ENCODE results near the gene ZNF853. TPM values are rescaled to one million over a fixed set of nuclear protein-coding genes. Genes with fewer than 3 reads are reported as not detected.
"Not testable (repeated sequence)": the region's sequence is repeated elsewhere in the genome, so short reads cannot be mapped to it uniquely, and the experiment has no call there.

The ZNF853 gene
- total RNA-seq, 1 donor = under 0.01 TPM

DNA sequence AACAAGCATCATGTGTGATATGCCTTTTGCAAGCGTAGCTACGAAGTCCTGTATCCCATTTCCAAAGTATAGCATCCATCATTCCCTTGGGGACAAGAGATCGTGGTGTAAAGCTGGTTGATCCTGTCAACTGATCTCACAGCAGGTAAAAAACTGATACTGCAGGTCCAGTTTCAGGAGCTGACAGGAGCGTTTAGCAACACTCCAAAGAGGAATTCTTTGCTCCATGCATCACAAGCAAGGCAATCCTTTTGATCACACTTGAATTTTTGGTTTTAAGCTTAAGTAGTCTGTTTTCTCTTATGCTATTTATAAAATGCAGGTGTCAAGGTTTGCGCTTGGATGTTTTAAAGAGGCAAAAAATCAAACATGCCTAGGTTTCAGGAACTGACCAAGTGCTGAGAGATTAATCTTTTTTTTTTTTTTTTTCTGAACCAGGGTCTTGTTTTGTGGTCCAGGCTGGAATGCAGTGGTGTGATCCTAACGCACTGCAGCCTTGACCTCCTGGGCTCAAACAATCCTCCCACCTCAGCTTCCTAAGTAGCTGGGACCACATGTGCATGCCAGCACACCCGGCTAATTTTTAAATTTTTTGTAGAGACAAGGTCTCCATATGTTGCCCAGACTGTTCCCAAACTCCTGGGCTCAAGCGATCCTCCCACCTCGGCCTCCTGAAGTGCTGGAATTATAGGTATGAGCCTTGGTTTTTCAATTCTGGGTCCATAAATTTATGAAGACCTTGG is 40.0 kb upstream of the ZNF853 start:
- H3K27ac ChIP-seq (ENCODE audit: low read depth, low read length) = no peak overlapping the region
- no peaks in the 10 kb centered on the region for H3K79me2 ChIP-seq (ENCODE audit: insufficient read depth, low read length)
- peak; percentile 72 for DNase-seq (ENCODE audit: insufficient read length, low spot score, missing footprints)
- no peaks in the 10 kb centered on the region for H4K20me1 ChIP-seq (ENCODE audit: insufficient read depth, low read length)
- H3K4me3 ChIP-seq (ENCODE audit: insufficient read depth, low read length) = no peak overlapping the region
- TF ChIP-seq, protein P1, sequence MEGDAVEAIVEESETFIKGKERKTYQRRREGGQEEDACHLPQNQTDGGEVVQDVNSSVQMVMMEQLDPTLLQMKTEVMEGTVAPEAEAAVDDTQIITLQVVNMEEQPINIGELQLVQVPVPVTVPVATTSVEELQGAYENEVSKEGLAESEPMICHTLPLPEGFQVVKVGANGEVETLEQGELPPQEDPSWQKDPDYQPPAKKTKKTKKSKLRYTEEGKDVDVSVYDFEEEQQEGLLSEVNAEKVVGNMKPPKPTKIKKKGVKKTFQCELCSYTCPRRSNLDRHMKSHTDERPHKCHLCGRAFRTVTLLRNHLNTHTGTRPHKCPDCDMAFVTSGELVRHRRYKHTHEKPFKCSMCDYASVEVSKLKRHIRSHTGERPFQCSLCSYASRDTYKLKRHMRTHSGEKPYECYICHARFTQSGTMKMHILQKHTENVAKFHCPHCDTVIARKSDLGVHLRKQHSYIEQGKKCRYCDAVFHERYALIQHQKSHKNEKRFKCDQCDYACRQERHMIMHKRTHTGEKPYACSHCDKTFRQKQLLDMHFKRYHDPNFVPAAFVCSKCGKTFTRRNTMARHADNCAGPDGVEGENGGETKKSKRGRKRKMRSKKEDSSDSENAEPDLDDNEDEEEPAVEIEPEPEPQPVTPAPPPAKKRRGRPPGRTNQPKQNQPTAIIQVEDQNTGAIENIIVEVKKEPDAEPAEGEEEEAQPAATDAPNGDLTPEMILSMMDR (IDR thresholded peaks at IDR 0.05; ENCODE audit: extremely low read depth, low read depth, low read length) = no peak
- peaks cover 3% of the 10 kb centered on the region for H3K36me3 ChIP-seq (ENCODE audit: insufficient read depth, low read length)
- H3K4me1 ChIP-seq (ENCODE audit: insufficient read depth, low read length) = peaks cover 2% of the 10 kb centered on the region
- H3K9me3 ChIP-seq (ENCODE audit: low read depth, low read length) = no peaks in the 10 kb centered on the region
- no peak overlapping the region for H3K4me2 ChIP-seq (ENCODE audit: insufficient read depth, low read length)
- H3K27me3 ChIP-seq (ENCODE audit: insufficient read depth, low read length) = no peaks in the 10 kb centered on the region
- no peak overlapping the region for H2AFZ ChIP-seq (ENCODE audit: low read length)

DNA sequence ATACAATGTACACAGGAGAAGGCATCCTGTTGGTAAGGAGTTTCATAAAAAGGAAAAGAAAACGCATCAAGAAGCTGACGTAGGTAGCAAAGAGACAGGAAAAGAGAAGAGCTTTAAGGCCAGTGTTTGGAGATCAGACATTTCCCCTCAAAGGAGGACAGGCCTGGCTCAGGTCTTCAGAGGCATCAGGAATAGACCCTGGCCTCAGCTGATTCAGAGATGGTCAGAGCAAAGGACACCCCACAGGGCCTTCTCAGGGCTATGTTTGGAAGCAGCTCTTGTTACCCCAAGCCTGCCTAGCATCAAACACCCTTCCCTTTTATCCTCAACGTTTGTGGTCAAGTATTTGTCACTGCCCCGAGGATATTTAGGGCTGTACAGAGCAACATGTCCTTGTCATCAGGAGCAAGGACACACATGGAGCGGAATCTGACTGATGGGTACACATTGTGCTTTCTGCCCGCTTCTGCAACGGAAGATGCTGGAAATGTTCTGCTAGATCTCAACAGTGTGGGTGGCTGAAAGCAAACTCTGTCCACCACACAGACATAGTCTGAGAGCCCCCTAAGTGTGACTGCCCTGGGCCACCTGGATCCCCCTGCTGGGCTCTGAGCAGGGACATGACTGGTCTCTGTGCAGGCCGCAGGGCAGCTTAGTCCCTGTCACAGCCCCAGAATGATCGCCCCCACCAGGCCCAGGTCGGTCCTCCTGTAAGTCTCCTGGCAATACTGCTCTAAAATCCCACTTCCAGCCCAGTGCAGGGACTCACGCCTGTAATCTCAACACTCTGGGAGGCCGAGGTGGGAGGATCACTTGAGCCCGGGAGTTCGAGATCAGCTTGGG is 39.2 kb upstream of the ZNF853 start:
- Histone ChIP-seq H2AFZ (ENCODE audit: low read length) (no peak overlapping the region), H3K9me3 (ENCODE audit: low read depth, low read length) (no peaks in the 10 kb centered on the region), H3K79me2 (ENCODE audit: insufficient read depth, low read length) (no peaks in the 10 kb centered on the region), H3K4me2 (ENCODE audit: insufficient read depth, low read length) (peak overlapping the region; percentile 69), H3K27ac (ENCODE audit: low read depth, low read length) (no peak overlapping the region), H3K36me3 (ENCODE audit: insufficient read depth, low read length) (peaks cover 10% of the 10 kb centered on the region), H3K4me3 (ENCODE audit: insufficient read depth, low read length) (peak overlapping the region; percentile 55), H4K20me1 (ENCODE audit: insufficient read depth, low read length) (no peaks in the 10 kb centered on the region), H3K4me1 (ENCODE audit: insufficient read depth, low read length) (peaks cover 2% of the 10 kb centered on the region), H3K27me3 (ENCODE audit: insufficient read depth, low read length) (no peaks in the 10 kb centered on the region)
- no peak for DNase-seq (ENCODE audit: insufficient read length, low spot score, missing footprints)
- TF ChIP-seq, protein P1 (IDR thresholded peaks at IDR 0.05; ENCODE audit: extremely low read depth, low read depth, low read length) = no peak

DNA sequence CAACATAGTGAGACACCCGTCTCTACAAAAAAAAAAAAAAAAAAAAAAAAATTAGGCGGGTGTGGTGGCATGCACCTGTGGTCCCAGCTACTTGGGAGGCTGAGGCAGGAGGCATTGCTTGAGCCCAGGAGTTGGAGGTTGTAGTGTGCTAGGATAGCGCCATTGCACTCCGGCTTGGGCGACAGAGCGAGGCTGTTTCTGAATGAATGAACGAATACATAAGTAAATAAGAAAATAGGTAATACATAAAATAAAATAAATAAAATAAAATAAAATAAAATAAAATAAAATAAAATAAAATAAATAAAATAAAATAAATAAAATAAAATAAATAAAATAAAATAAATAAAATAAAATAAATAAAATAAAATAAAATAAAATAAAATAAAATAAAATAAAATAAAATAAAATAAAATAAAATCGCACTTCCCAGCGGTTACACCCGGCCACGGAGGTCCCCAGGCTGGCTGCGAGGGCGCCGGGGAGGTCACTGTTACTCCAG is 38.5 kb upstream of the ZNF853 start:
- H3K79me2 ChIP-seq (ENCODE audit: insufficient read depth, low read length); H3K4me1 ChIP-seq (ENCODE audit: insufficient read depth, low read length); H3K27me3 ChIP-seq (ENCODE audit: insufficient read depth, low read length); DNase-seq (ENCODE audit: insufficient read length, low spot score, missing footprints); H3K9me3 ChIP-seq (ENCODE audit: low read depth, low read length); H4K20me1 ChIP-seq (ENCODE audit: insufficient read depth, low read length): not testable (repeated sequence)
- peaks cover 17% of the 10 kb centered on the region for H3K36me3 ChIP-seq (ENCODE audit: insufficient read depth, low read length)
- H3K27ac ChIP-seq (ENCODE audit: low read depth, low read length) = peak overlapping the region; percentile 88
- H3K4me2 ChIP-seq (ENCODE audit: insufficient read depth, low read length) = peak overlapping the region; percentile 84
- peak overlapping the region; percentile 92 for H3K4me3 ChIP-seq (ENCODE audit: insufficient read depth, low read length)
- H2AFZ ChIP-seq (ENCODE audit: low read length) = peak overlapping the region; percentile 88

DNA sequence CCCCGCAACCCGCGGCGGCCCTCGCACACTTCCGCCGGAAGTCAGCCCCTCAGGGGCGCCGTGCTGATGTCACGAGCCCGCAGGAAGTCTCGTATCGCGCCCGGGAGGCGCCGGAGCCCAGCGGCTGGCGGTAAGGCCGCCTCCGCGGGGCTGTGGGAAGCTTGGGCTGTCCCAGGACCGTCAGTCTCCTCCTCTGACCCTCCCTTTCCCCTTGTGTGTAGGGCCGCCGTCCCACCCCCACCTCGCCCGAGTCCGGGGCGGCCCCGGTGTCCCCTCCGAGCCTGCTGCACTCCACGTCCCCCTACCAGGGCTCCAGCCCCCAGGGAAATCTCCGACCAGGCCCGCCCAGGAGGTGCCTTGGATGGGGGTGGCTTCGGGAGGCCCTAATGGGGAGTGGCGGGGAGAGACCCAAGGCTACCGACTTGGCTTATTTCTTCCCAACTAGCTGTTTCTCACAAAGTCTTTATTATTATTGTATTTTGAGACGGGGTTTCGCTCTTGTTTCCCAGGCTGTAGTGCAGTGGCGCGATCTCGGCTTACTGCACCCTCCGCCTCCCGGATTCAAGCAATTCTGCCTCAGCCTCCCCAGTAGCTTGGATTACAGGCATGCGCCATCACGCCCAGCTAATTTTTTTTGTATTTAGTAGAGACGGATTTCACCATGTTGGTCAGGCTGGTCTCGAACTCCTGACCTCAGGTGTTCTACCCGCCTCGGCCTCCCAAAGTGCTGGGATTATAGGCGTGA is 37.9 kb upstream of the ZNF853 start, which contains the start of gene ZDHHC4:
ZDHHC4 (plus strand) TSS at position 86 of the 745 bp plus-strand sequence. CDS start 3,108 bp downstream, outside the sequence.
- peaks cover 23% of the 10 kb centered on the region for H3K36me3 ChIP-seq (ENCODE audit: insufficient read depth, low read length)
- H4K20me1 ChIP-seq (ENCODE audit: insufficient read depth, low read length) = no peaks in the 10 kb centered on the region
- peak within 1 kb of the TSS; percentile 88 for H3K27ac ChIP-seq (ENCODE audit: low read depth, low read length)
- peak within 1 kb of the TSS; percentile 84 for H3K4me2 ChIP-seq (ENCODE audit: insufficient read depth, low read length)
- TF ChIP-seq, protein P1 (IDR thresholded peaks at IDR 0.05; ENCODE audit: extremely low read depth, low read depth, low read length) = no peak
- peak; percentile 99 for DNase-seq (ENCODE audit: insufficient read length, low spot score, missing footprints)
- no peaks in the 10 kb centered on the region for H3K27me3 ChIP-seq (ENCODE audit: insufficient read depth, low read length)
- peaks cover 2% of the 10 kb centered on the region for H3K4me1 ChIP-seq (ENCODE audit: insufficient read depth, low read length)
- no peaks in the 10 kb centered on the region for H3K79me2 ChIP-seq (ENCODE audit: insufficient read depth, low read length)
- peak within 1 kb of the TSS; percentile 88 for H2AFZ ChIP-seq (ENCODE audit: low read length)
- no peaks in the 10 kb centered on the region for H3K9me3 ChIP-seq (ENCODE audit: low read depth, low read length)
- peak within 1 kb of the TSS; percentile 92 for H3K4me3 ChIP-seq (ENCODE audit: insufficient read depth, low read length)
